HL-60/S4 treated with retinoic acid at 250 ng/mL for 4 days and 3 days (cell line): Measurements from ENCODE around the gene CLBA1.

Experiments
- in situ Hi-C: fragments of 300-500 bp; cut with MboI; formaldehyde crosslinking; loops from 2 replicates; pipeline ENCODE4 v1.7.0; 2022; ENCODE audit warnings: low sequenced_read_pairs

CLBA1 gene

DNA sequence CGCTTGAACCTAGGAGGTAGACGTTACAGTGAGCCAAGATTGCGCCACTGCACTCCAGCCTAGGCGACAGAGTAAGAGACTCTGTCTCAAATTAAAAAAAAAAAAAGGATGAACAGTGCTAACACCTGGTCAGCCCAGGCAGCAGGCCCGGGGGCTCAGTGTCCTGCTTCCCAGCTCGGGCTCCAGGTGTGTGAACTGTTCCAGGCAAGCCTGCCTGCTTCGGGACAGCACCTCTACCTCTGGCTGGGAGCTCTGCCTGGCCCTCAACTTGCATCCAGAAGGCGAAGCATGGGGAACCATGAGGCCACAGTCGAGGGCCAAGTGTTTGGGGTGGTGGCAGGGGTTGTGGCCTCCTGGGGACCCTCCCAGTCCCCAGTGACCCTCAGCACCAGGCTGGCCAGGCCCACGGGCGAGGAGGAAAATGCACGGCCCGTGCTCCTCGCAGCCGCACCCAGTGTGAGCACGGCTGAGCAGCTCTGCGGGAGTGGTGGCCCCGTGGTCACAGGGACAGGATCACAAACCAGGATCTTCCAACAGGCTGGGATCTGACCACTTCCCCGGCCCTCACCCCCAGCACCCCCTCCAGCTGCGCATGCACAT lies 19.8 kb downstream of the CLBA1 start:
- in situ Hi-C loops, result no loop called here

DNA sequence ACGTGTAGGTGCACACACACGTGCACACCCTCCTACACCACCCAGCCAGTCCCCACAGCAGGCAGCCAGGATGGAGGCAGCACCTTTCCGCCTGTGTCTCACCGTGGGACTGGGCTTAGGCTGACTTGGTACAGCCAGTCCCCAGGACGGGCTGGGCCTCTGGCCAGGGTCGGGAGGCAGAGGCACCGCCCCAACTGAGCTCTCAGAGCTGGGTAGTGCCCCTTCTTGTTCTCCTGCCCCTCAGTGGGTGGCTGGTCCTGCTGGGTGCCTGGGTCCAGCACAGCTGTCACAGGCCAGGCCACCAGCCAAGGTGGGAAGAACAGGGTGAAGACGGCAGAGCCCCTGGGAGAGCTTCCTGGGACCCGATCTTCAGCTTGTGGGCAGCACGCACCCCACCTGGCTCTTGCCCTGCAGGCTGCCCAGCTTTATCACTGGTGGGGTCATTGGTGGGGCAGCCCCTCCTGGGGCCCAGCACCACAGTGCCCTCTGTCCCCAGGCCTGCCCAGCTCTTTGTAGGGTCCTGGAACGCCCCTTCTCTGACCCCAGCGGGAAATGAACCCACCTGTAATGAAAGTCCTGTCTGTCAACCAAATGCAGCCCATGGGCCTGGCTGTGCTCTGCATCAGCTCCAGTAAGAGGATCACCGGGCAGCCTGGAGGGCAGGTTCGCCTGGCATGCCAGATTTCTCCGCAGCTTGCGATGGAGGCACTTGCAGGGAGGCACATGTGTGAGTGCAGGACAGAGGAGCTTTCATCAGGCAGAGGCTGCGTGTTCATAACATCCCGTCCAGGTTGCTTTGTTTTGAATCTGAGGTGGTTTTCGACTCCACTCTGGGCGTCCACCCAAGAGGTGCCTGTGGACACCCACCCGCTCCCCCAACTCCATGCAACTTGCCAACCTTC lies 20.6 kb downstream of the CLBA1 start:
- in situ Hi-C loops, result no loop called here

DNA sequence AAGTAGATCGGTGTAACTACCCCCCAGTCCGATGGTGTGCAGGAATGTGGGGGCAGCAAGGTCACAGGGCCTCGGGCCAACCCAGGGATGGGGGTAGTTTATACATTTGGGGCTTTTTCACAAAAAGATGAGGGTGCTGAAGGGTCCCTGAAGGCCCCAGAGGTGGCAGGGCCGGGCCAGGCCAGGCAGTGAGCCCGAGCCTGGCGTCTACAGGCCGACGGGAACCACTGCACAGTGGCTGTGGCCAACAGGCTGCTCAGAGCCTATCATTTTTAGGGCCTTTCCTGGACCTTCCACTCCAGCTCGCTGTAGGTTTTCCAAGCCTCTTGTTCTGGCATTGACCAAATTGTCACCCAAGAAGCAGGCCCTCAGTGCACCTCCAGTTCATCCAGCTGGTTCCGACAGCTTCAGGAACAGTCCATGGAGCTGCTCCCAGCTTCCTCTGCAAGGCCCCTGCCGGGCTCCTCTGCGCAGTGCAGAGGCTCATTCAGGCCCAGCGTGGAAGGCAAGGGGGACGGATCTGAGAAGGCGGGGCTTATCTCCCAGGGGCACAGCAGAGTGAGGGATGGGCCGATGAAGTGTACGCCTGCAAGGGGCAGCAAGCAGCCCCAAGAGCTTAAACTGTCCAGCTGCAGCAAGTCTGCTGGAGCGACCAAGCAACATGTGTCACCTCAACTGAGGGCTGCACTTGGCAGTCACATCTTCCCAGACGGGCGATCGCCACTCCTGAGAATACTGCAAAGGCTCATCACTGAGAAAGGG lies 21.4 kb downstream of the CLBA1 start:
- in situ Hi-C loops, result no loop called here

DNA sequence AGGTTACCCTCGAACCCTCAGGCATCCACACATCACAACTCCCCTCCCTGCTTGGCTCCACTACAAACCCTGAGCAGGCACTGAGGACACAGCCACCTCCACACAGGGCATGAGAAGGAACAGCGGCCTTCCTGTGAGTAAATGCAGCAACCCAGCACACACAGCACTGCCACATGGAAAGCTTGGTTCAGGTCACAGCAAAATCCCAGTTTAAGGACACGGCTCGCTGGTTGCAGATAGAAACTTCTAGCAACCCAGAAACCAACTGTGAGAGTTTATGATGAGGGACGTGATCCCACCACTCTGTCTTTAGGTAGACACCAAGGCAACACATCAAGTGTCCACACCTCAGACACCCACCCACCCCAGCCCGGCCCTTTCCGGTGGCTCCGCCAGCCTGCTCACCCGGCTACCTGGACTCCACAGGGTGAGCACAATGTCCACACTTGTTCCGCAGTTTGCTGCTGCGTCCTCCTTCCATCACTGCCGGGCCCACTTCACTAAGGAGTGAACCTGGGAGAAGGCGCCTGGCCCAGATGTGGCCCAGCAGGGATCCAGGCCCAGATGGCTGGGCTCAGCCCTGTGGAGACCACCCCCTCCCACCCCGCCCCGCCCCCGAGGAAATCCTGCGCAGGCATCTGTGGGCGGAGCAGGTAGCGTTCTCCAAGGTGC lies 22.1 kb downstream of the CLBA1 start:
- in situ Hi-C loops, result no loop called here

DNA sequence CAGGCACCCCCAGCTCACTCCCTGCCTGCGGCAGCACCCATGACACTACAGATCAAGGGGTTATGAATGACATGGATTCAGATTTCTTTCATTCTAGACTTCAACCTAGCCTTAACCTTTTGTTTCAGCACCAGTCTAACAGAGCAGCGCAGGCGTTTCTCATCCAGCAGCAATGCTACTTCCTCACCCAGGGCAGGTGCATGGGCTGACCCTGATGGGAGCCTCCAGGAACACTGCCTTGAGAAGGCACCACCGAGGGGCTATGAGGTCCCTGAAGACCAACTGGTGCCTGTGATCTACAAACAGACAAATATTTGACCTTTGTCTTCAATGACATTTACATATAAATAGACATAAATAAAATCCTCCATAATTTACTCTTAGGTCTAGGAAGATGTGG lies 24.5 kb downstream of the CLBA1 start:
- in situ Hi-C loops, result no loop called here

DNA sequence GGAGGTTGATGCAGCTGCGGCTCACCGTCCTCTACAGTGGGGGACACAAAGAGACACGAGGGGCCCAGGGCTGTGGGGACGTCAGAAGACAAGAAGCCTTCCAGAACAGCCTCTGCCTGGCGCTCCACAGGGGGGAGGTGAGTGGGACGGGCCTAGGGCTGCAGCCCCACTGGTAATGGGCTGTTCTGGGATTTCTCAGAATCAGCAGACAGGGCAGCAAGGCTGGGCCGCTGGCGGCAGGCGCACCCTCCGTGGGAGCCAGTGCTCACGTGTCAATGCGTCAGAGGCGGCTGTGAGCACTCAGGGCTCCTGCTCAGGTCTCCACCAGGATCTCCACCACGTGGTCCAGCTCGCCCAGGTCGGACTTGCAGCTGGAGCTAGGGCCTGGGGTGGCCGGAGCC lies 25.3 kb downstream of the CLBA1 start:
- in situ Hi-C loops, result no loop called here

DNA sequence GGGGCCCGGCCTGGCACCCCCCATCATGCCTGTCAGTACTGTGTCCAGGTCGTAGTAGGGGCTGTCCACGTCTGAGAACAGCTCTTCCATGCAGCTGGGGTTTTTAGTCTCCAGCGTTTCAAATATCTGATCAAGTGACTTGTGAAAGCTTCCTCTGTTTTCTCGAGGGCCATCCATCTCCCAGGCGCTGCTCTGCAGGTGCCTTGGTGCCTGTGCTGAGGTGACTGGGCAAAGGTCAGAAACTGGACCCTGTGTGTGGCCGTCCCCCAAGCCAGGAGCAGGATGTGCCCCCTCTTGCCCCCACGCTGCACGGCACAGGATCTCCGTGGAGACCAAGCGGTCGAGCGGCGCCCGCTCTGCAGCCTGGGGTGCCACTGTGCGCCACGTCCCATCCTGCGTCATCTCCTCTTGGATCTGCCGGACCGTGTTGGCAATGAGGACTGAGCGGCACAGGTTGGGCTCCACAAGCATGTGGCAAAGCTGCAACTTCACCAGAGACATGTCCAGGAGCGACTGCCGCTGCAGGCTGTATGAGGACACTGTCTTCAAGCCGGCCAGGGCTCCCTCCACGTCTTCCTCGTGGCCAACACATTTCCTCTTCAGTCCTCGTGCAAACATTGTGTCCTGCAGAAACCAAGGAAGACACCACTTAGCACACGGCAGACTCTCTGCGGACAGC lies 25.9 kb downstream of the CLBA1 start:
- in situ Hi-C loops, result no loop called here

DNA sequence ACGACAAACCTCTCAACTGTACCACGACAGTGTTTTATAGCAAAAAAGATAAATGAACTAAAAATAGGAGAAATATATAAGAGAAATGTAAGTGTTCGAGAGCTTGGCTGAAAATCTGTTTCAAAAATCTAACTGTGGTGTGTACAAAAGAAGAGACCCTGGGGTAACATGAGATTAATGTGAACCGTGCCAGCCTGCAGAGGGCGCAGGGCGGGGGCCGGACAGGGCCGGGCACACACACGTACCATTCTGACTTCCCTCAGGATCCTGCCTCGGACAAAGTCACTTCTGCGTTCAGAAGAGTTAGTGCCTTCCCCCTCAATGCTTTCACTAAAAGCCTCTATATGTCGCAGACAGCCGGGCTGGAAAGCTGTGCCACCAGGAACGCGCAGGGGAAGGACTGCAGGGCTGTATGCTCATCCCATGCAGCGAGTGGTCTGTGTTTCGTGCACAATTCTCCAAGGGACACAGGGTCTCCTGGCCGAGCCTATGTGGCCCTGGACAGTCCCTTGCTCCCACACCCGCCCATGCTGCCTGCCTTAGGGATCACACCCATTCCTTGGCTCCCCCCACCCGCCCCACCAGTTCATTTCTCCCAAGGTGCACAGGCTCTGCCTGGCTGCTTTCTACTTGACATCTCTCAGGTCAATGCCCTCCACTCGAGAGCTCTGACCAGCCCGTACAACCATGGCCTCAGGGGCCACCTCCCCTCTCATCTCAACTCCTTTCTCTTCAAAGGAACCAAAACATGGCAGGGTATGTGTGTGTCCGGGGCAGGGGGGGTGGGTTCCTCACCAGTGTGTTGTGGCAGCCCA lies 26.8 kb downstream of the CLBA1 start:
- in situ Hi-C loops, result no loop called here

DNA sequence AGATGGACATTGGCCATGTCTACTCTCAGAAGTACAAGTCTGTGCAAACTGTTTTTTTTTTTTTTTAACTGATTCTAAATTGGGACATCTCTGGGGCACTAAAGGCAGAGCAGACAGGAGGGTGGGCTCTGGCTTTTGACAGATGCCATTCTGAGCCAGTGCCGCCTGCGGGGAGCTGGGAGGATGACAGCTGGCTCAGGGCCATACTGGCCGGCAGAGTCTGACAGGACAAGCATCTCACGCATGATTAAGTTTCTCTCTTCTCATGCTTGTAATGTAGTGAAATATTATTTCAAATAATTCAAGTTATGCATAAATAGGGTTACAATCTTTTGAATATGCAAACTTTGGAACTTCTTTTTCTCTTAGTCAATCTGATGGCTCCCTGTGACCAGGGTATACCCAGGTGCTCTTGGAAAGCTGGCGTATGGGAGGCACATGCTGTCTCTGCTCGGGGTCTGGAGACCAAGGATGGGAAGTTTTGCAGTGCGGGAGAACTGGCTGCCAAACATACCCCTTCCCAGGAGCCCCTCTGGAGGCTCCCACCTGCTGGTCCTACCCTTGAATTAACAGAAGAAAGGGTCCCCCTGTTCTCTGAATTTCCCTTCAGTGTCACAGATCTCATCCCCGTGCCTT lies 27.7 kb downstream of the CLBA1 start:
- in situ Hi-C loops, result no loop called here

DNA sequence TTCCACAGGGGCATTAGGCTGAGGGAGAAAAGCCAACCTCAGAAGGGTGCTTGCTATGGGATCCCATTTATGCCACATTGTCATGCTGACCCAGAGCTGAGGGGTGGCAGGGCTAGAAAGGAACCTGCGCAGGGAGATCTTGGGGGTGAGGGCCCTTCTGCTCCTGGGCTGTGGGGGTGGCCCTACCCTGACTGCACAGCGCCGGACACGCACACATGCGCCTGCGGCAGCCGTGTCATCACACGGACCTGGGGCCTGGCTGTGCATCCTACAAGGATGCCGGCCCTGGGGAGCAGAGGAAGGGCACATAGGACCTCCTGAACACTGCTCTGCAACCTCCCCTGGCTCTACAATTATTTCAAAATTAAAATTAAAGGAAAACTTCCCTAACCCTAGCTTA lies 28.4 kb downstream of the CLBA1 start:
- in situ Hi-C loops, result no loop called here

DNA sequence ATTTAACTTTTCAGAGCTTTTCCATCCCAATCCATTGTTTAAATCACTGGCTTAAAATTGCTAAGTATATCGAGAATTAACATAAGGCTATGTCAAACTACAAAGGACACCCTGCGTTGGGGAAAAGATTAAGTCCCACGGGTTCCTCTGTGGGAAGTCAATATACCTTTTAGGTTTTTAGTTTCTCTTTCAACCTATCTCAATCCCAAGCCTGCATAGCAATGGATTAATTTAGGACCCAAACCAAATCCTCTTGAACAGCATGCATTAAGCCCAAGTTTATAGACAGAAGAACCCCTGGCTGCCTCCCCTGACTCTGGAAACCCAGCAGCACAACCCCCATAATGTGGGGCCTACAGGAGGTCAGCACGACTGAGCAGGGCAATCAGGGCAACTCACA lies 29.0 kb downstream of the CLBA1 start:
- in situ Hi-C loops, result no loop called here

DNA sequence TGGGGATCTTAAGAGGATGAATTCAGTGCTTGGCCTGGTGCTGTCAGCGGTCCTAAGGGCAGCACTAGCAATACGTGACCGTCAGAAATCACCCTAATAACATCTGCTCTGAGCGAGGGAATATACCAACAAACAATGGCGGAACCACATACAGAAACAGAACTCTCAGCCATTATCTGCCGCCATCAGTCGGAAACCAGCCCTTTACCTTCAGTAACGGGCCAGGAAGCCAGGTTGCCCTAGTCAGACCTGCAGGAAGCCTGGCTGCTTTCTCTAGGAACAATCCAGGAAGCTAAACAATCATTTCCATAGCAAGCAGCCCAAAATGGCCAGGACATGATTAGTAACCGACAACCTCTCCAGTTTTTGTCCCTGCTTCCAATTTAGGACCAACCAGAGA lies 29.7 kb downstream of the CLBA1 start:
- in situ Hi-C loops, result no loop called here

DNA sequence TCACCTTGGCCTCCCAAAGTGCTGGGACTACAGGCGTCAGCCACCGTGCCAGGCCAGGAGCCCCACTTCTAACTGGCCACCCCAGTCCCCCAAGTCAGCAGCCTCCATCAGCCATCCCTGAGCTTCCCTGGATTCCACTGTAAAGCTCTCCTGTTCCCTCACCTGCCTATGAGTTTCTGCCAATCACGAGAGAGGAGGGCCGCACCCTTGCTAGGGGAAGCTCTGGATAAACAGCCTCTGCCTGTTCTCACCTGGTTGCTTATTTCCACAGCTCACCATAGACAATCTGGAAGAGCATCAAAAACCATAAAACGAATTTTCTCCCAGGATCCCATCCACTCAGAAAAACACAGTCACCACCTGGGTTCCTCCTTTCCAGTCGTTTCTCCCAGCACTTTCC lies 30.3 kb downstream of the CLBA1 start:
- in situ Hi-C loops, result no loop called here

DNA sequence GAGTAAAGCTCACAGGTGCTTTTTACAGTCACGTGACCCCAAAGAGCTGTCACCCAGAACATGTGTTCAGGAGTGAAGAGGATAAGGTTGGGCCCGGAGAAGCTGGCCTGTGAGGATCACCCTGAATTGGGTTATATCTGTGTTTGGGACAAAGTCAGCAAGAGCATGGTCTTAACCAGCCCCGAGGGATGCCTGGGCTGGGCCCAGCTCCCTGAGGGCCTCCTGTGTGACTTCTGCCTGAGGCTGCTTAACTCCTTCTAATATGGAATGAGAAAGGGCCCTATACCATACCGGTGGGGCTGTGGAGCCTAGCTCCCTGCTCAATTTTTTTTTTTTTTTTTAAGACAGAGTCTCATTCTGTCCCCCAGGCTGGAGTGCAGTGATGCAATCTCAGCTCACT lies 32.8 kb downstream of the CLBA1 start:
- in situ Hi-C loops, result no loop called here

DNA sequence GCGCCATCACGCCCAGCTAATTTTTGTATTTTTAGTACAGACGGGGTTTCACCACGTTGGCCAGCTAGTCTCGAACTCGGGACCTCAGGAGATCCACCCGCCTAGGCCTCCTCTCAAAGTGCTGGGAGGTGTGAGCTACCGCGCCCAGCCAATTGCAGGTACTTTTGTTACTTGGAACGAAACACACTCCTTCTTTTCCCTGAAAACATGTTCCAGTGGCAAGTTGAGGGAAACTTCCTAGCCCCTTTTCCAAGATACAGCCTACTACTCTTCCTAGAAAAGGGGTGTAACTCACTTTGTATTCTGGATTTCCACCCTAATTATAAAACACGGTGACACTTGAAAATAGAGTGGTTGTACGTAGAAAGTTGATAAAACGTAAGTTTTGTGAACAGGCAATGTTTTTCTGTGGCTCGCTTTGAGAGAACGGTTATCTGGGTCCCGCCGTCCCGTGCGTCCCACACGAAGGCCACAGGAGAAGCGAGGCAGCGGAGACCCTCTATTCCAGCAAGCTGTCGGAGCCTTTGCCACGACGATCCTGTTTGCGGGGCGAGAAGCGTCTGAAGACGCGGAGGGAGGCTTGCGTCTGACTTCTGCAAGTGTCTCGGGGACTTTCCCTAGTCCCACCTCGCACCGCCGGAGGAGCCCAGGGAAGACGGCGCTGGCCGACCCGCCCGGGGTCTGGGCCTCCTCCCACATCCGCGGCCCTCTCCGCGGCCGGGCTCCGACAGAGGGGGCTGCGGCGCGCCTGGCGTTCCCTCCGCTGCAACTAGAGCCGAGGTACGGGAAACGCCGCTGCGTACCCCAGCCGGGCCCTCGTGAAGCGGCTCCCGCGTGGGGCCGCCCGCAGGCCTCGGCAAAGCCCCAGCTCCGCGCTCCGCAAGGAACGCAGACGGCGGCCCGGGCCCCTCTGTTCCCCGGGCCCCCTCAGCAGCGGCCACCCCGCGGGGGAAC lies 34.5 kb downstream of the CLBA1 start:
- in situ Hi-C loops, result no loop called here

DNA sequence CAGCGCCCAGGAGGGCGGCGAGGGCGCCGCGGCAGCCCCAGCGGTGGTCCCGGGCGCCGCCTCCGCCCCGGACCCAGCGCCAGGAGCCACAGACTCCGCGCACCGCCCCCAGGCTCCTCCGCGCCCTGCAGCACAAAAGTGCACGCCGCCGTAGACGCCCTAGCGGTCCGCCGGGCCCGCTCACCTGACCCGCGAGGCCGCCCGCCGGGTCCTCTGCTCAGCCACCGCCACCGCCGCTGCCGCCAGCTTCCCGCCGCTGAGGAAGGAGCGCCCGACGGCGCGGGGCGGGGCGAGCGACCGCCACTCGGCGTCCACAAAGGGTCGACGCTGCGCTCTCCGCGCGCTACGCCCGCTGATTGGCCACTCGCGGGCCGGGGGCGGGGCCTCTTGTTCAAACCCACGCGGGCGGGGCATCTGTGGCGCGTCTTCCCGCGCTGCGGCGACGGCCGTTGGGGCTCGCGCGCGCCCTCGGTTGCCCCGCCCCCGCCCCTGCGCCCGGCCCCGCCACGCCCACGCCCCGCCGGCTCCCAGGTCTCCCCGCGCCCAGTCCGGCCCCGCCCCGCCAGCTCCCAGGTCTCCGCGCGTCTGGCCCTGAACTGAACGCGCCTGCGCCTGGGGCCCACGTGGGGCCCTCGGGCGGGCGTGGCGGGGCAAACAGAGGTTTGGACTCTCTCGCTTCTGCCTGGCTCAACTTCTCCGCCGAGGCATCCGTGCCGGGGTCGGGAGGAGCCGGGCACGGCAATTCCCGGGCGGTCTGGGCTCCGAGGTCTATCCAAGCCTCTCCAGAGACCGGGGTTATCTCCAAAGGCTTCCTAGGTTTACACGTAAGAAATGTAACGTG lies 35.4 kb downstream of the CLBA1 start, which contains the start of gene CDCA4:
Gene CDCA4, minus strand, starts transcription at position 269 of the 841 bp plus-strand sequence. CDS start 9,154 bp downstream, outside the sequence.
- in situ Hi-C loops, result no loop called here

DNA sequence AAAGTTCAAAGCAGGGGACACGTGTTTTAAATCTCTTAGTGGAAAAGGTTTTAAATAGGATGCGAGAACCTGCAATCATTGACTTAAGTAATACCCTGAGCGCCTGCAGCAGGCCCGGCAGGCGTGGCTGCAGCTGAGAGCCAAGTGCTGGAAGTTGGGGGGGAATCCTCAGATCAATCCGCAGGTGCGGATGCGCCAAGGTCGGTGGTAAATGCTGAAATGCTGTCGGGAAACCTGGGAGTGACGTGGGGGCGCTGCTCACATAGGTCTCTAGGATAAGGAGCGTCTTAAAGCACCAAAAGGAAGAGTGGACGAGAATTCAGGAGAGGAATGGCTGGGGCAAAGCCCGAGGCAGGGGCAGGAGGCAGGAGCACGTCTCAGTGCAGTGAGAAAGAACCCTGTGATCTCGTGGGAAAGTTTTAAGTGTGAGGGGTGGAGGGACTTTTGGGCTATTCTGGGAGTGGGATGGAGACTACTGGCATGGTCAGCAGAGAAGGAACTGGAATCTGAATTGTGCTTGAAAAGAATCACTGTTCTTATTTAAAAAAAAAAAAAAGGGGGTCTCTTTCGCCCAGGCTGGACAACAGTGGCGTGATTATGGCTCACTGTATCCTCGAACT lies 36.2 kb downstream of the CLBA1 start:
- in situ Hi-C loops, result no loop called here
